GM18861 (cell line): ENCODE results near the gene PCSK5.

Experiments
- ATAC-seq: cut with Tn5 transposase; IDR thresholded peaks from one replicate; pipeline ENCODE4 v1.9.1; 2021; ENCODE audit not compliant: unreplicated experiment

Gene PCSK5

GRCh38 chr9:76373173-76373783 is 482.8 kb downstream of the PCSK5 start:
- ATAC-seq, result no peak

- no peak for ATAC-seq
Observed at GRCh38 chr9:76373784-76374474, 483.5 kb downstream of the PCSK5 start.

- ATAC-seq, result no peak
Observed at GRCh38 chr9:76374783-76375559, 484.5 kb downstream of the PCSK5 start.

GRCh38 chr9:76377791-76378190 is 487.3 kb downstream of the PCSK5 start:
- no peak for ATAC-seq

- ATAC-seq, result no peak
Observed at GRCh38 chr9:76378367-76379073, 488.0 kb downstream of the PCSK5 start.

- ATAC-seq, result no peak
Observed at GRCh38 chr9:76379494-76379893, 489.0 kb downstream of the PCSK5 start.

- no peak for ATAC-seq
Observed at GRCh38 chr9:76390656-76391055, 500.2 kb downstream of the PCSK5 start.

GRCh38 chr9:76394195-76394959 is 503.9 kb downstream of the PCSK5 start, which contains the start of gene RFK:
Gene RFK, minus strand, starts transcription at chr9:76394426. Its CDS starts 255 bp downstream, at chr9:76394171.
- ATAC-seq, result peak; percentile 60

GRCh38 chr9:76394960-76395252 is 504.4 kb downstream of the PCSK5 start:
- peak; percentile 52 for ATAC-seq

GRCh38 chr9:76395381-76395780 is 504.9 kb downstream of the PCSK5 start:
- no peak for ATAC-seq

GRCh38 chr9:76396144-76396543 is 505.7 kb downstream of the PCSK5 start:
- no peak for ATAC-seq

- no peak for ATAC-seq
Observed at GRCh38 chr9:76396597-76396996, 506.1 kb downstream of the PCSK5 start.

- no peak for ATAC-seq
Observed at GRCh38 chr9:76399856-76400255, 509.4 kb downstream of the PCSK5 start.

GRCh38 chr9:76400534-76401096 is 510.1 kb downstream of the PCSK5 start:
- no peak for ATAC-seq

- no peak for ATAC-seq
Observed at GRCh38 chr9:76401176-76401575, 510.7 kb downstream of the PCSK5 start.

GRCh38 chr9:76401580-76402354 is 511.3 kb downstream of the PCSK5 start:
- ATAC-seq, result no peak

GRCh38 chr9:76403352-76403751 is 512.9 kb downstream of the PCSK5 start:
- ATAC-seq, result peak; percentile 90

- no peak for ATAC-seq
Observed at GRCh38 chr9:76404401-76404800, 513.9 kb downstream of the PCSK5 start.

GRCh38 chr9:76405340-76405739 is 514.9 kb downstream of the PCSK5 start:
- ATAC-seq, result no peak

- ATAC-seq, result no peak
Observed at GRCh38 chr9:76405868-76406267, 515.4 kb downstream of the PCSK5 start.
